HepG2 (cell line): Measurements from ENCODE around the gene TMEM50B. TPM values are rescaled to one million over a fixed set of nuclear protein-coding genes. Genes with fewer than 3 reads are reported as not detected.

Experiments used
- ATAC-seq: fragments of 200-7000 bp; cut with Tn5 transposase; 3 replicates; pipeline ENCODE4 v1.9.1; 2020; ENCODE audit warnings: mild to moderate bottlenecking, moderate library complexity
- BruUV-seq: library from RNA; stranded (reverse); fragments of 400-500 nt; replicated peaks from 2 replicates; lab custom pipeline; 2021; lab: Mats Ljungman, UMichigan
- CTCF ChIA-PET: fragments of 300-600 bp; formaldehyde crosslinking; extraction: SDS; loops from one replicate; lab custom pipeline; 2021; ENCODE audit warnings: low total read pairs, inconsistent platforms, low intra/inter-chr PET ratio; lab: Yijun Ruan, JAX
- POLR2A ChIA-PET: fragments of 350-600 bp; sonication (Branson Sonifier 250); formaldehyde crosslinking; loops from one replicate; lab custom pipeline; 2020; ENCODE audit warnings: antibody characterized with exemption, inconsistent platforms; lab: Yijun Ruan, JAX
- DNase-seq: peaks from one replicate; pipeline ENCODE4 v3.0.0-alpha.2; 2015; ENCODE audit warnings: low spot score
- FAIRE-seq: peaks from 3 replicates; lab custom pipeline; 2011; peaks lifted over from hg19 to GRCh38; lab: Jason Lieb, UNC
- H2AFZ ChIP-seq: one replicate; pipeline ENCODE4 v1.6.1; 2011; ENCODE audit warnings: low read length, inconsistent platforms
- H3K27ac ChIP-seq: fragments of 300-600 bp; 3 replicates; pipeline ENCODE4 v1.8.0; 2011; ENCODE audit warnings: mixed run types, mild to moderate bottlenecking, mixed read lengths, low read length, inconsistent platforms; ENCODE audit not compliant: insufficient read depth; ENCODE audit errors: extremely low read length
- H3K27me3 ChIP-seq, 2 experiments: fragments of 200-600 bp in 1 of 2; 2 replicates in 1 of 2; 3 replicates in 1 of 2; pipeline versions ENCODE4 v1.6.0 to v1.8.0; 2011; ENCODE audit warnings: low read length in 2 of 2, mild to moderate bottlenecking in 2 of 2, moderate library complexity in 2 of 2, inconsistent platforms in 1 of 2; ENCODE audit not compliant: insufficient read depth in 2 of 2, control insufficient read depth in 1 of 2
- H3K36me3 ChIP-seq, 2 experiments: fragments of 200-600 bp in 1 of 2; replicated peaks in 1 of 2; 2 replicates in 1 of 2; 3 replicates in 1 of 2; pipeline versions ENCODE4 v1.5.1 to v1.8.0; 2011; ENCODE audit warnings: low read length in 2 of 2, inconsistent platforms in 1 of 2; ENCODE audit not compliant: insufficient read depth in 2 of 2, control insufficient read depth in 1 of 2
- H3K4me1 ChIP-seq: 2 replicates; pipeline ENCODE4 v1.5.1; 2012; ENCODE audit warnings: low read length, inconsistent platforms; ENCODE audit not compliant: insufficient read depth
- H3K4me2 ChIP-seq: 2 replicates; pipeline ENCODE4 v1.6.0; 2011; ENCODE audit warnings: low read depth, low read length, inconsistent platforms
- H3K4me3 ChIP-seq, 3 experiments: fragments of 200-600 bp in 1 of 3; sonication (generic), shearing (Covaris generic) in 1 of 3; replicated peaks in 1 of 3; 2 replicates each; pipeline ENCODE4 v1.5.1; 2011 to 2016; ENCODE audit warnings: low read length in 3 of 3, inconsistent platforms in 2 of 3, low read depth in 2 of 3, mild to moderate bottlenecking in 2 of 3, control low read depth in 1 of 3, mixed read lengths in 1 of 3; ENCODE audit not compliant: insufficient read depth in 1 of 3
- H3K79me2 ChIP-seq: one replicate; pipeline ENCODE4 v1.6.1; 2011; ENCODE audit warnings: low read length, inconsistent platforms; ENCODE audit not compliant: insufficient read depth
- H3K9ac ChIP-seq: 2 replicates; pipeline ENCODE4 v1.6.0; 2011; ENCODE audit warnings: mild to moderate bottlenecking, low read depth, low read length, inconsistent platforms; ENCODE audit not compliant: insufficient read depth
- H3K9me3 ChIP-seq: 2 replicates; pipeline ENCODE4 v1.5.1; 2012; ENCODE audit warnings: mild to moderate bottlenecking, low read length
- H4K20me1 ChIP-seq: 2 replicates; pipeline ENCODE4 v1.6.0; 2011; ENCODE audit warnings: inconsistent platforms, mild to moderate bottlenecking, low read length, moderate library complexity; ENCODE audit not compliant: insufficient read depth
- AGO2 ChIP-seq: fragments of 200-400 bp; formaldehyde crosslinking; optimal IDR thresholded peaks from 2 replicates; pipeline ENCODE3; 2017; ENCODE audit warnings: mild to moderate bottlenecking, low read depth, low read length, moderate library complexity
- MTA3 ChIP-seq: sonication (generic); formaldehyde crosslinking; IDR thresholded peaks from 2 replicates; pipeline ENCODE4 v1.4.0; 2020; ENCODE audit warnings: missing genetic modification reagents
- MYPOP ChIP-seq: sonication (generic); formaldehyde crosslinking; IDR thresholded peaks from 2 replicates; pipeline ENCODE4 v1.8.1; 2023; ENCODE audit warnings: mild to moderate bottlenecking, moderate library complexity, missing genetic modification reagents
- RBM22 ChIP-seq: fragments of 200-400 bp; formaldehyde crosslinking; optimal IDR thresholded peaks from 2 replicates; pipeline ENCODE3; 2017; ENCODE audit warnings: mild to moderate bottlenecking, low read length, moderate library complexity
- TERF1 ChIP-seq: sonication (generic); formaldehyde crosslinking; IDR thresholded peaks from 2 replicates; pipeline ENCODE4 v1.8.0; 2022; ENCODE audit warnings: mild to moderate bottlenecking, missing genetic modification reagents, moderate library complexity
- TGIF2 ChIP-seq: IDR thresholded peaks from 2 replicates; pipeline ENCODE4 v1.6.1; 2016; ENCODE audit warnings: control low read depth, missing compliant biosample characterization
- ZFX ChIP-seq: sonication (generic); formaldehyde crosslinking; IDR thresholded peaks from 2 replicates; pipeline ENCODE4 v1.4.0; 2020; ENCODE audit warnings: mild to moderate bottlenecking, low read depth, missing genetic modification reagents, moderate library complexity
- ZNF317 ChIP-seq: sonication (generic); formaldehyde crosslinking; IDR thresholded peaks from 2 replicates; pipeline ENCODE4 v1.5.0; 2020; ENCODE audit warnings: mild to moderate bottlenecking, missing genetic modification reagents
- ZNF407 ChIP-seq: sonication (generic); formaldehyde crosslinking; IDR thresholded peaks from one replicate; pipeline ENCODE4 v1.5.1; 2020; ENCODE audit warnings: mild to moderate bottlenecking, missing genetic modification reagents; ENCODE audit errors: not compliant biosample characterization
- ZNF446 ChIP-seq: sonication (generic); formaldehyde crosslinking; IDR thresholded peaks from 2 replicates; pipeline ENCODE4 v1.5.0; 2020; ENCODE audit warnings: mild to moderate bottlenecking, missing genetic modification reagents
- ZNF451 ChIP-seq: sonication (generic); formaldehyde crosslinking; IDR thresholded peaks from 2 replicates; pipeline ENCODE4 v1.5.0; 2020; ENCODE audit warnings: mild to moderate bottlenecking, missing genetic modification reagents
- ZNF501 ChIP-seq: sonication (generic); formaldehyde crosslinking; IDR thresholded peaks from 2 replicates; pipeline ENCODE4 v1.5.1; 2020; ENCODE audit warnings: mild to moderate bottlenecking, moderate library complexity, missing genetic modification reagents
- ZNF547 ChIP-seq: sonication (generic); formaldehyde crosslinking; IDR thresholded peaks from 2 replicates; pipeline ENCODE4 v1.5.1; 2020; ENCODE audit warnings: mild to moderate bottlenecking, missing genetic modification reagents
- ZNF776 ChIP-seq: sonication (generic); formaldehyde crosslinking; IDR thresholded peaks from 2 replicates; pipeline ENCODE4 v1.4.0; 2020; ENCODE audit warnings: mild to moderate bottlenecking, missing genetic modification reagents
- WGBS: methylation state at CpG from one replicate; pipeline ENCODE4 v1.1.6; 2017; ENCODE audit warnings: low lambda C conversion rate; 5-methylcytosine and 5-hydroxymethylcytosine counted together
- in situ Hi-C: cut with HindIII; loops from 2 replicates; pipeline ENCODE4 v1.10.0; 2017; ENCODE audit warnings: low pct_unique_long_range_greater_than_20kb; ENCODE audit not compliant: extremely low pct_ligation_motif_present
- intact Hi-C: fragments of 100-400 bp; cut with micrococcal nuclease; formaldehyde crosslinking; loops from one replicate; pipeline ENCODE4 v1.10.0; 2022; ENCODE audit not compliant: unreplicated experiment
- polyA plus RNA-seq, 8 experiments: library from polyadenylated mRNA; depleted of rRNA in 3 of 8; stranded (reverse) in 7 of 8; unstranded in 1 of 8; fragments of >200 nt; fragmentation: Illumina TruSeq in 4 of 8; extraction: Trizol in 4 of 8; gene quantifications; 2 replicates each; pipeline versions ENCODE4 v1.2.1 to v1.2.3, GENCODE V29; 2011 to 2016; ENCODE audit warnings: low read depth in 4 of 8, missing spikeins in 1 of 8, mixed read lengths in 1 of 8; ENCODE audit not compliant: insufficient read depth in 1 of 8
- total RNA-seq, 5 experiments: library from RNA; depleted of rRNA; stranded (reverse); fragments of >200 nt; fragmentation: Illumina TruSeq; extraction: Trizol; gene quantifications; 2 replicates each; pipeline ENCODE4 v1.2.3, GENCODE V29; 2016; ENCODE audit warnings: low read depth in 1 of 5

Gene TMEM50B
- total and polyA plus RNA-seq, 2 of the 13 experiments (the other 11 are each of a cell fraction or from before 2014, with no cell fraction given): 29.9 to 46.3 TPM

GRCh38 chr21:33433001-33433400, 46.8 kb downstream of the TMEM50B start:
- no peak overlapping the region for H3K4me3 ChIP-seq
- H3K9ac ChIP-seq: no peak overlapping the region
- H4K20me1 ChIP-seq: no peaks in the 10 kb centered on the region
- POLR2A ChIA-PET: no interaction called here
- no peak overlapping the region for H2AFZ ChIP-seq
- H3K4me2 ChIP-seq: no peak overlapping the region
- BruUV-seq: no TSS peak
- no peaks in the 10 kb centered on the region for H3K4me1 ChIP-seq
- intact Hi-C loops: no loop called here
- H3K27me3 ChIP-seq: no peaks in the 10 kb centered on the region
- FAIRE-seq: no peak
- DNase-seq: no peak
- in situ Hi-C loops: no loop called here
- CTCF ChIA-PET: no interaction called here
- H3K9me3 ChIP-seq: no peaks in the 10 kb centered on the region
- H3K36me3 ChIP-seq: peaks cover 26 to 71% of the 10 kb centered on the region in 2 experiments
- WGBS: 97% methylated on average over 8 of the region's 8 CpGs
- H3K79me2 ChIP-seq: no peaks in the 10 kb centered on the region
- no peak overlapping the region for H3K27ac ChIP-seq
- ATAC-seq: no peak
- TF ChIP-seq TGIF2 (CRISPR knock-in tag) (no peak), ZFX (CRISPR knock-in tag) (no peak), ZNF547 (no peak), ZNF451 (CRISPR knock-in tag) (no peak), ZNF501 (CRISPR knock-in tag) (no peak), ZNF776 (CRISPR knock-in tag) (no peak), ZNF407 (CRISPR knock-in tag) (no peak), ZNF446 (CRISPR knock-in tag) (no peak), TERF1 (CRISPR knock-in tag) (no peak), ZNF317 (no peak), MYPOP (CRISPR knock-in tag) (no peak), MTA3 (no peak), AGO2 (no peak), RBM22 (no peak)
